Measurements from ENCODE around the gene B3GALNT2.
A peak's percentile ranks its signal among the peaks of the same experiment; 100 is the strongest.

B3GALNT2 gene

DNA sequence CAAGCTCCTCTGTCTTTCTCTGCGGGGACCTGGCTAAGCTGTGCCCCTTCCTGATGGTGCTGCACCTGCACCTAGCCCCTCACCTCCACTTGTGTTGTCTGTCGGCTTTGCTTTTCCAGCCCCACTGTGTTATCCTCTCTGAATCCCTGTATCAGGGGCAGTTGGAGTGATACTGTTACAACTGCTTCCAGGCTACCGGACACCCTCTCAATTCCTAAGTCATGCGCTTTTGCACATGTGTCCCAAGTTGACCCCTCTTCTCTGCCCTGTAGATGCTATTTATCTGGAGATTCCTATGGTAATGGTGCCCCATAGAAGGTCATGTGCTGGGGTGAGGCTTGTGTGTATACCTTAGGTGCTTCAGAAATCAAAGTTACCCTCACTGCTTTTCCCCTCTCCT is 78.1 kb downstream of the B3GALNT2 start:
- no peaks in the 10 kb centered on the region for H3K4me1 ChIP-seq (ENCODE audit: control insufficient read depth, insufficient read depth, low read length, unreplicated experiment)
- no peak overlapping the region for H2AFZ ChIP-seq (ENCODE audit: low read length, unreplicated experiment)
- H3K27me3 ChIP-seq (ENCODE audit: insufficient read depth, low read length): no peaks in the 10 kb centered on the region
- no peak overlapping the region for H3K4me3 ChIP-seq (ENCODE audit: low read depth, low read length)
- H3K36me3 ChIP-seq (ENCODE audit: insufficient read depth, low read length): 0 out of 2 replicates have a peak, but pooled peaks cover 6% of the 10 kb centered on the region
- peaks cover 4% of the 10 kb centered on the region for H3K79me2 ChIP-seq (ENCODE audit: control insufficient read depth, insufficient read depth, low read length, unreplicated experiment)
- H3K27ac ChIP-seq (ENCODE audit: low read depth, low read length): no peak overlapping the region

GRCh38 chr1:235425357-235425756 is 78.9 kb downstream of the B3GALNT2 start:
- Histone ChIP-seq H3K4me3 (ENCODE audit: low read depth, low read length) (no peak overlapping the region), H3K36me3 (ENCODE audit: insufficient read depth, low read length) (0 out of 2 replicates have a peak, but pooled peaks cover 6% of the 10 kb centered on the region), H2AFZ (ENCODE audit: low read length, unreplicated experiment) (no peak overlapping the region), H3K79me2 (ENCODE audit: control insufficient read depth, insufficient read depth, low read length, unreplicated experiment) (peaks cover 4% of the 10 kb centered on the region), H3K27ac (ENCODE audit: low read depth, low read length) (no peak overlapping the region), H3K4me1 (ENCODE audit: control insufficient read depth, insufficient read depth, low read length, unreplicated experiment) (no peaks in the 10 kb centered on the region), H3K27me3 (ENCODE audit: insufficient read depth, low read length) (no peaks in the 10 kb centered on the region)

GRCh38 chr1:235424092-235424491 is 80.2 kb downstream of the B3GALNT2 start:
- Histone ChIP-seq H3K27ac (ENCODE audit: low read depth, low read length) (no peak overlapping the region), H3K4me3 (ENCODE audit: low read depth, low read length) (no peak overlapping the region), H2AFZ (ENCODE audit: low read length, unreplicated experiment) (no peak overlapping the region), H3K4me1 (ENCODE audit: control insufficient read depth, insufficient read depth, low read length, unreplicated experiment) (no peaks in the 10 kb centered on the region), H3K36me3 (ENCODE audit: insufficient read depth, low read length) (0 out of 2 replicates have a peak, but pooled peaks cover 6% of the 10 kb centered on the region), H3K79me2 (ENCODE audit: control insufficient read depth, insufficient read depth, low read length, unreplicated experiment) (peaks cover 4% of the 10 kb centered on the region), H3K27me3 (ENCODE audit: insufficient read depth, low read length) (no peaks in the 10 kb centered on the region)

GRCh38 chr1:235423214-235423652 is 81.0 kb downstream of the B3GALNT2 start:
- H3K27ac ChIP-seq (ENCODE audit: low read depth, low read length): no peak overlapping the region
- H3K79me2 ChIP-seq (ENCODE audit: control insufficient read depth, insufficient read depth, low read length, unreplicated experiment): peaks cover 4% of the 10 kb centered on the region
- no peak overlapping the region for H3K4me3 ChIP-seq (ENCODE audit: low read depth, low read length)

GRCh38 chr1:235421751-235422150 is 82.5 kb downstream of the B3GALNT2 start:
- H3K4me1 ChIP-seq (ENCODE audit: control insufficient read depth, insufficient read depth, low read length, unreplicated experiment): peaks cover 7% of the 10 kb centered on the region
- H3K36me3 ChIP-seq (ENCODE audit: insufficient read depth, low read length): no peaks in the 10 kb centered on the region
- H3K79me2 ChIP-seq (ENCODE audit: control insufficient read depth, insufficient read depth, low read length, unreplicated experiment): peaks cover 10% of the 10 kb centered on the region
- no peak overlapping the region for H2AFZ ChIP-seq (ENCODE audit: low read length, unreplicated experiment)
- H3K4me3 ChIP-seq (ENCODE audit: low read depth, low read length): no peak overlapping the region
- H3K27ac ChIP-seq (ENCODE audit: low read depth, low read length): no peak overlapping the region
- H3K27me3 ChIP-seq (ENCODE audit: insufficient read depth, low read length): no peaks in the 10 kb centered on the region

More at GRCh38 chr1:235423214-235423652, 81.0 kb downstream of the B3GALNT2 start:
- Histone ChIP-seq H3K4me1 (ENCODE audit: control insufficient read depth, insufficient read depth, low read length, unreplicated experiment) (no peaks in the 10 kb centered on the region), H3K36me3 (ENCODE audit: insufficient read depth, low read length) (0 out of 2 replicates have a peak, but pooled peaks cover 6% of the 10 kb centered on the region), H3K27me3 (ENCODE audit: insufficient read depth, low read length) (no peaks in the 10 kb centered on the region), H2AFZ (ENCODE audit: low read length, unreplicated experiment) (no peak overlapping the region)

DNA sequence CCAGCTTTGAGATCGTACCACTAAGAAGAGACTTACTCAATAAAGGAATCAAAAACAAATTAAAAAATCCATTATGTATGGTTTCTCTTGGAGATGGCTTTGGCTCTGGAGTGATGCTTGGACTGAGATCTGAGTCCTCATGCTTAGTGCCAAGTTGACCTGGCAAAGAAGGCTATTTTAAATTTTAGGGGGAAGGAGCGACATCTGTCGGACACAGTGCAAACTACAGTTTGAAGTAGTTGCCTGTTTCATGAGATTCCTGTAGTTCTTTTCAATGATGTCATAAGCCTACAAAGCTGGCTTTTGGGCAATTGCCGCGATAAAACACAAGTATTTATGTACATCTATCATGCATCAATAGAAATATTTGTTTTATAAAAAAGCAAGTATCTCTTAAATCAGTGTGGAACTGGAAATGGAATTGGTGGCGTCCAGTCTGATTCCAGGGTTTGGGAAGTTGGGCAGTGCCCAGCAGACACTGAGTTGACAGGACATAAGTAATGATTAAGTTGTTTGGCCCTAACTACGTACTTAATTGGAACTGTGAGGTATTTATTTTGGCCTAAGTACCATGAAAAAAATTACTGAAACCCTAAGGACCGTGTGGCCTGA is 87.1 kb downstream of the B3GALNT2 start:
- Histone ChIP-seq H2AFZ (ENCODE audit: low read length, unreplicated experiment) (no peak overlapping the region), H3K27ac (ENCODE audit: low read depth, low read length) (no peak overlapping the region; the same call in 1 of the 2 replicates), H3K79me2 (ENCODE audit: control insufficient read depth, insufficient read depth, low read length, unreplicated experiment) (peaks cover 19% of the 10 kb centered on the region), H3K36me3 (ENCODE audit: insufficient read depth, low read length) (no peaks in the 10 kb centered on the region), H3K27me3 (ENCODE audit: insufficient read depth, low read length) (no peaks in the 10 kb centered on the region), H3K4me3 (ENCODE audit: low read depth, low read length) (no peak overlapping the region), H3K4me1 (ENCODE audit: control insufficient read depth, insufficient read depth, low read length, unreplicated experiment) (peaks cover 14% of the 10 kb centered on the region)

GRCh38 chr1:235416662-235417049 is 87.6 kb downstream of the B3GALNT2 start:
- Histone ChIP-seq H3K4me1 (ENCODE audit: control insufficient read depth, insufficient read depth, low read length, unreplicated experiment) (peaks cover 17% of the 10 kb centered on the region), H3K79me2 (ENCODE audit: control insufficient read depth, insufficient read depth, low read length, unreplicated experiment) (peaks cover 16% of the 10 kb centered on the region)

GRCh38 chr1:235415008-235415904 is 89.0 kb downstream of the B3GALNT2 start:
- no peaks in the 10 kb centered on the region for H3K27me3 ChIP-seq (ENCODE audit: insufficient read depth, low read length)
- H3K36me3 ChIP-seq (ENCODE audit: insufficient read depth, low read length): no peaks in the 10 kb centered on the region
- H2AFZ ChIP-seq (ENCODE audit: low read length, unreplicated experiment): no peak overlapping the region

More at GRCh38 chr1:235416662-235417049, 87.6 kb downstream of the B3GALNT2 start:
- H3K27ac ChIP-seq (ENCODE audit: low read depth, low read length): no peak overlapping the region; the same call in 1 of the 2 replicates
- no peak overlapping the region for H3K4me3 ChIP-seq (ENCODE audit: low read depth, low read length)
- no peaks in the 10 kb centered on the region for H3K36me3 ChIP-seq (ENCODE audit: insufficient read depth, low read length)
- H3K27me3 ChIP-seq (ENCODE audit: insufficient read depth, low read length): no peaks in the 10 kb centered on the region
- no peak overlapping the region for H2AFZ ChIP-seq (ENCODE audit: low read length, unreplicated experiment)

DNA sequence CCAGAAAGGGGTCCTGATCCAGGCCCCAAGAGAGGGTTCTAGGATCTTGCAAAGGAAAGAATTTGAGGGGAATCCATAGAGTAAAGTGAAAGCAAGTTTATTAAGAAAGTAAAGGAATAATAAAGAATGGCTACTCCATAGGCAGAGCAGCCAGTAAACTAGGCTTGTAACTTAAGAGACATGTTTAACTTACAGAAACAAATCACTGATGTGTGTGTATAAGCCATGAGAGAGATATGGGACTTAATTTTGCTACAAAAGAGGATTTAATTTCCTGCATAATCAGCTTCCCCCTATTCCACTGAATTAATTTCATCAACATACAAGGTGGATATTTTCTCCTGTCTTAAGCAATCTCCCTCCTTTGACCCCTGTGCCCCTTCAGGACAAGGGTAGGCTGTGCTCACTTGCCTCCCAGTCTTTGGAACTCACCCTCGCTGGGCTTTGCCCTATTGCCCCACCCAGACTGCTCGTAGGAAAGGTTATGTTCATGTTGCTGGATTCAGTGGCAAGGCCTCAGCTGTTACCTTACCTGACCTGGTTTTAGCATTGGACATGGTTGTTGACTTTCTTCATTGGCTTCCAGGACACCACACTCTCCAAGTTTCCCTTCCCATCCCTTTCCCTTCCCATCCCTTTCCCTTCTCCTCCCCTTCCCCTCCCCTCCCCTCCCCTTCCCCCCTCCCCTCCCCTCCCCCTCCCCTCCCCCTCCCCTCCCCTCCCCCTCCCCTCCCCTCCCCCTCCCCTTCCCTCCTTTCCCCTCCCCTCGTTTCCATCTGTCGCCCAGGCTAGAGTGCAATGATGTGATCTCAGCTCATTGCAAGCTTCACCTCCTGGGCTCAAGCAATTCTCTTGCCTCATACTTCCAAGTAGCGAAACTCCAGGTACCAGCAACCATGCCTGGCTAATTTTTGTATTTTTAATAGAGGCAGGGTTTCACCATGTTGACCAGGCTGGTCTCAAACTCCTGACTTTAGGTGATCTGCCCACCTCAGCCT is 92.5 kb downstream of the B3GALNT2 start:
- no peaks in the 10 kb centered on the region for H3K36me3 ChIP-seq (ENCODE audit: insufficient read depth, low read length)
- H3K4me1 ChIP-seq (ENCODE audit: control insufficient read depth, insufficient read depth, low read length, unreplicated experiment): peaks cover 20% of the 10 kb centered on the region
- H3K4me3 ChIP-seq (ENCODE audit: low read depth, low read length): no peak overlapping the region
- H3K27me3 ChIP-seq (ENCODE audit: insufficient read depth, low read length): no peaks in the 10 kb centered on the region
- H3K79me2 ChIP-seq (ENCODE audit: control insufficient read depth, insufficient read depth, low read length, unreplicated experiment): peaks cover 9% of the 10 kb centered on the region
- no peak overlapping the region for H2AFZ ChIP-seq (ENCODE audit: low read length, unreplicated experiment)
- H3K27ac ChIP-seq (ENCODE audit: low read depth, low read length): peak overlapping the region; percentile 50

More at GRCh38 chr1:235415008-235415904, 89.0 kb downstream of the B3GALNT2 start:
- H3K27ac ChIP-seq (ENCODE audit: low read depth, low read length): no peak overlapping the region
- H3K4me3 ChIP-seq (ENCODE audit: low read depth, low read length): no peak overlapping the region
- H3K79me2 ChIP-seq (ENCODE audit: control insufficient read depth, insufficient read depth, low read length, unreplicated experiment): peaks cover 15% of the 10 kb centered on the region
- peaks cover 20% of the 10 kb centered on the region for H3K4me1 ChIP-seq (ENCODE audit: control insufficient read depth, insufficient read depth, low read length, unreplicated experiment)

DNA sequence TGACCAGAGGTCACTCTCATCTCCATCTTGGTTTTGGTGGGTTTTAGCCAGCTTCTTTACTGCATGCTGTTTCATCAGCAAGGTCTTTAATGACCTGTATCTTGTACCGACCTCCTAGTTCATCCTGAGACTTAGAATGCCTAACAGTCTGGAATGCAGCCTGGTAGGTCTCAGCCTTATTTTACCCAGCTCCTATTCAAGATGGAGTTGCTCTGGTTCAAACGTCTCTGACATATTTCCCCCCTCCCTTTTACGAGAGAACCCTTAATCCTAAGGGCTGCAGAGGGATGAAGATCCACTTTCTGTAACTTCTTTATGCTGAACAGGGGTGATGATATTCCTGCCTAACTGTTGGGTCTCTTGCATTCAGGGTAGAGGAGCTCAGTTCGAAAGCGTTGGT is 93.8 kb downstream of the B3GALNT2 start:
- Histone ChIP-seq H3K27me3 (ENCODE audit: insufficient read depth, low read length) (no peaks in the 10 kb centered on the region), H2AFZ (ENCODE audit: low read length, unreplicated experiment) (no peak overlapping the region), H3K4me3 (ENCODE audit: low read depth, low read length) (no peak overlapping the region), H3K4me1 (ENCODE audit: control insufficient read depth, insufficient read depth, low read length, unreplicated experiment) (peaks cover 16% of the 10 kb centered on the region), H3K27ac (ENCODE audit: low read depth, low read length) (no peak overlapping the region), H3K36me3 (ENCODE audit: insufficient read depth, low read length) (no peaks in the 10 kb centered on the region), H3K79me2 (ENCODE audit: control insufficient read depth, insufficient read depth, low read length, unreplicated experiment) (peaks cover 9% of the 10 kb centered on the region)

Measured in ACC112 (cell line).